Heart left ventricle (tissue), 16 donors: Measurements from ENCODE around the gene IFI27L2. TPM values are rescaled to one million over a fixed set of nuclear protein-coding genes. Genes with fewer than 3 reads are reported as not detected.

ENCODE experiments used
- ATAC-seq, 4 donors: fragments of 200-7000 bp; cut with Tn5 transposase; one replicate each; pipeline ENCODE4 v1.9.1; 2020 to 2022; ENCODE audit warnings: moderate library complexity in 4 of 4, mild to moderate bottlenecking in 3 of 4, moderate number of reproducible peaks in 1 of 4
- DNase-seq, 5 donors: peaks; one replicate each; pipeline ENCODE4 v3.0.0-alpha.2; 2020
- H3K27ac ChIP-seq, 12 donors: fragments of 200-600 bp; sonication (generic) in 4 of 12; one replicate each; pipeline versions ENCODE4 v1.5.0 to v1.8.0; 2016 to 2022; ENCODE audit warnings: mild to moderate bottlenecking in 2 of 12
- H3K27me3 ChIP-seq, 9 donors: fragments of 200-600 bp; sonication (generic) in 2 of 9; one replicate each; pipeline versions ENCODE4 v1.5.1 to v1.8.0; 2016 to 2022; ENCODE audit warnings: mild to moderate bottlenecking in 3 of 9
- H3K36me3 ChIP-seq, 9 donors: fragments of 200-600 bp; sonication (generic) in 2 of 9; one replicate each; pipeline versions ENCODE4 v1.5.0 to v1.8.0; 2018 to 2022; ENCODE audit warnings: mild to moderate bottlenecking in 2 of 9
- H3K4me1 ChIP-seq, 12 donors: fragments of 200-600 bp; sonication (generic) in 4 of 12; one replicate each; pipeline versions ENCODE4 v1.5.0 to v1.8.0; 2016 to 2022; ENCODE audit warnings: mild to moderate bottlenecking in 3 of 12
- H3K4me3 ChIP-seq, 12 donors: fragments of 200-600 bp; sonication (generic) in 4 of 12; one replicate each; pipeline versions ENCODE4 v1.5.0 to v1.8.0; 2017 to 2022; ENCODE audit warnings: mild to moderate bottlenecking in 9 of 12, moderate library complexity in 4 of 12
- H3K9me3 ChIP-seq, 12 donors: fragments of 200-600 bp; sonication (generic) in 4 of 12; one replicate each; pipeline versions ENCODE4 v1.5.0 to v1.8.0; 2016 to 2022; ENCODE audit warnings: mild to moderate bottlenecking in 1 of 12
- CTCF ChIP-seq, 12 donors: fragments of 200-600 bp; sonication (generic) in 4 of 12; IDR thresholded peaks; one replicate each; pipeline versions ENCODE4 v1.5.0 to v1.8.0; 2018 to 2022; ENCODE audit warnings: antibody characterized with exemption in 12 of 12, mild to moderate bottlenecking in 5 of 12
- POLR2A ChIP-seq, 2 donors: fragments of 450-650 bp; IDR thresholded peaks; one replicate each; pipeline ENCODE4 v1.6.1; 2017; ENCODE audit warnings: antibody characterized with exemption in 2 of 2, mild to moderate bottlenecking in 2 of 2, moderate library complexity in 2 of 2
- WGBS, 4 donors: extraction: QIAGEN DNeasy Blood & Tissue Kit in 2 of 4; methylation state at CpG; one replicate each; pipeline versions ENCODE4 v1.1.5 to v1.1.7; 2013 to 2018; 5-methylcytosine and 5-hydroxymethylcytosine counted together
- intact Hi-C, 10 donors: fragments of 100-400 bp; cut with DNase I; formaldehyde crosslinking; loops; one replicate each; pipeline versions ENCODE4 v1.11.1 to v1.14.2; 2022
- polyA plus RNA-seq, 2 donors: library from polyadenylated mRNA; stranded (reverse); fragments of 200-250 nt; gene quantifications; one replicate each; pipeline ENCODE4 v1.2.3, GENCODE V29; 2013
- total RNA-seq, 9 donors: library from RNA; depleted of rRNA in 2 of 9; stranded (reverse); fragments of >200 nt in 2 of 9; fragmentation: NEBNext Ultra II Directional in 3 of 9; extraction: Animal tissue kit (Norgen Biotek cat#: 25700) in 3 of 9; gene quantifications; one replicate each; pipeline versions ENCODE4 v1.1.0 to v1.2.4, GENCODE V29; 2016 to 2023
- donor health status: ischemic (EF 13 %, LVEDD 7.1; RV severe dilation, severe dysfunction).
- donor health status: healthy with polysubstance abuse.
- donor health status: DM: no; HTN: yes; CAD: no.
- donor health status: DM: no; HTN: no; CAD: no.
- donor health status: ischemic (EF 25% LVEDD 6.9; RV normal size, moderate dysfunction).
- donor health status: ischemic (EF 25% LVEDD 5.7; RV mildly dilated, moderate dysfunction).
- donor health status: healthy.
- donor health status: DM: yes; HTN: yes; CAD: no.
- donor health status: ischemic (EF 35%, LVEDD 5.7; RV mildly dilated, moderate dysfunction).
- donor health status: nonischemic (EF 11% LVEDD 7.7; RV severe dilation, severe dysfunction).
- donor health status: DM: yes; HTN: yes; CAD: no.
- donor health status: PGD.
- donor health status: ischemic (EF 29% LVEDD 5.4; RV normal size, mild dysfunction).
- donor health status: nonischemic (EF 23%, LVEDD 6.1; RV moderate dilation, normal function).

Gene IFI27L2
- total and polyA plus RNA-seq, 11 donors: 44.8 to 102 (median 61.8) TPM

- peaks cover 0 to under 1% (median 0%) of the 10 kb centered on the region in 12 donors for H3K9me3 ChIP-seq
- peaks cover 0 to 18% (median 8%) of the 10 kb centered on the region in 12 donors for H3K4me1 ChIP-seq
- DNase-seq (no peak), ATAC-seq (no peak)
- no peak overlapping the region for H3K4me3 ChIP-seq
- no peak overlapping the region for H3K27ac ChIP-seq
- intact Hi-C loops: loop anchor here in 1 of 10 donors (5.0 kb wide), 1 partner anchor 44 kb away; the partner anchor contains the start of genes DDX24 and IFI27L1
- TF ChIP-seq POLR2A (IDR thresholded peaks at IDR 0.05): no peak
- TF ChIP-seq CTCF (IDR thresholded peaks at IDR 0.05): no peak
- peaks cover 0 to 12% (median 0%) of the 10 kb centered on the region in 9 donors for H3K36me3 ChIP-seq
- no peaks in the 10 kb centered on the region for H3K27me3 ChIP-seq
- 68 to 88% (median 76%) methylated on average over 1 of the region's 1 CpG for WGBS, 4 donors
Measured at GRCh38 chr14:94126419-94126677, 3.1 kb downstream of the IFI27L2 start.

GRCh38 chr14:94125659-94126418, 3.6 kb downstream of the IFI27L2 start:
- Histone ChIP-seq H3K4me1 (peaks cover 0 to 18% (median 8%) of the 10 kb centered on the region in 12 donors), H3K27ac (no peak overlapping the region), H3K4me3 (no peak overlapping the region), H3K27me3 (no peaks in the 10 kb centered on the region), H3K36me3 (peaks cover 0 to 12% (median 0%) of the 10 kb centered on the region in 9 donors), H3K9me3 (peaks cover 0 to 5% (median 0%) of the 10 kb centered on the region in 12 donors)
- ATAC-seq (no peak), DNase-seq (no peak)
- 85 to 91% (median 86%) methylated on average over 5 to 6 of the region's 6 CpGs for WGBS, 4 donors
- no peak for TF ChIP-seq CTCF (IDR thresholded peaks at IDR 0.05)
- no peak for TF ChIP-seq POLR2A (IDR thresholded peaks at IDR 0.05)
- intact Hi-C loops: loop anchor here in 1 of 10 donors (5.0 kb wide), 1 partner anchor 44 kb away; the partner anchor contains the start of genes DDX24 and IFI27L1

GRCh38 chr14:94124582-94125377, 4.6 kb downstream of the IFI27L2 start:
- no peak for ATAC-seq
- no peak for DNase-seq
- H3K27ac ChIP-seq: no peak overlapping the region
- no peak overlapping the region for H3K4me3 ChIP-seq
- intact Hi-C loops: loop anchor here in 1 of 10 donors (5.0 kb wide), 1 partner anchor 42 kb away; the partner anchor contains the start of genes DDX24 and IFI27L1
- WGBS, 4 donors: 88 to 94% (median 91%) methylated on average over 9 of the region's 9 CpGs
- H3K4me1 ChIP-seq: peaks cover 0 to 10% (median under 1%) of the 10 kb centered on the region in 12 donors
- TF ChIP-seq POLR2A (IDR thresholded peaks at IDR 0.05): no peak
- no peak for TF ChIP-seq CTCF (IDR thresholded peaks at IDR 0.05)
- no peaks in the 10 kb centered on the region for H3K27me3 ChIP-seq
- H3K9me3 ChIP-seq: peaks cover 0 to 14% (median 0%) of the 10 kb centered on the region in 12 donors
- peaks cover 0 to 12% (median 0%) of the 10 kb centered on the region in 9 donors for H3K36me3 ChIP-seq

GRCh38 chr14:94123868-94124267, 5.5 kb downstream of the IFI27L2 start:
- peaks cover 0 to 23% (median 3%) of the 10 kb centered on the region in 12 donors for H3K9me3 ChIP-seq
- H3K27ac ChIP-seq: no peak overlapping the region
- DNase-seq (peak in 1 of 5 donors; percentile 1), ATAC-seq (no peak)
- no peaks in the 10 kb centered on the region for H3K27me3 ChIP-seq
- intact Hi-C loops: no loop called here
- peaks cover 0 to 12% (median 0%) of the 10 kb centered on the region in 9 donors for H3K36me3 ChIP-seq
- TF ChIP-seq POLR2A (IDR thresholded peaks at IDR 0.05): no peak
- TF ChIP-seq CTCF (IDR thresholded peaks at IDR 0.05): no peak
- H3K4me3 ChIP-seq: no peak overlapping the region
- peaks cover 0 to 7% (median 0%) of the 10 kb centered on the region in 12 donors for H3K4me1 ChIP-seq
- WGBS, 4 donors: 91 to 100% (median 94%) methylated on average over 1 of the region's 1 CpG
